CD4-positive, alpha-beta T cell (primary cell): Measurements from ENCODE around the gene RAD51. TPM values are rescaled to one million over a fixed set of nuclear protein-coding genes. Genes with fewer than 3 reads are reported as not detected.

Experiments used
- ATAC-seq: fragments of 200-7000 bp; cut with Tn5 transposase; one replicate; pipeline ENCODE4 v1.10.0; 2022; ENCODE audit warnings: mild to moderate bottlenecking; ENCODE audit not compliant: poor library complexity
- CTCF ChIA-PET: fragments of 350-600 bp; sonication (Branson Sonifier 250); formaldehyde crosslinking; loops from one replicate; lab custom pipeline; 2021; ENCODE audit warnings: antibody characterized with exemption, inconsistent platforms; lab: Charles Lee
- POLR2A ChIA-PET: fragments of 350-600 bp; sonication (Branson Sonifier 250); formaldehyde crosslinking; loops from one replicate; lab custom pipeline; 2021; ENCODE audit warnings: antibody characterized with exemption, inconsistent platforms; lab: Charles Lee
- DNase-seq, 14 experiments: peaks; one replicate each; pipeline ENCODE4 v3.0.0-alpha.2; 2013 to 2020; ENCODE audit warnings: mixed read lengths in 2 of 14
- H3K27ac ChIP-seq, 2 donors: one replicate each; pipeline versions ENCODE4 v1.5.1 to v1.7.0; 2013; ENCODE audit warnings: low read length in 2 of 2, low read depth in 1 of 2, mild to moderate bottlenecking in 1 of 2
- H3K27me3 ChIP-seq, 2 experiments: 1 replicate in 1 of 2; 2 replicates in 1 of 2; pipeline versions ENCODE4 v1.6.1 to v1.7.0; 2013; ENCODE audit warnings: low read length in 2 of 2, control low read depth in 1 of 2, mild to moderate bottlenecking in 1 of 2, moderate library complexity in 1 of 2; ENCODE audit not compliant: insufficient read depth in 2 of 2, control insufficient read depth in 1 of 2
- H3K36me3 ChIP-seq: one replicate; pipeline ENCODE4 v1.6.1; 2013; ENCODE audit warnings: low read length, control low read depth; ENCODE audit not compliant: insufficient read depth
- H3K4me1 ChIP-seq: one replicate; pipeline ENCODE4 v1.6.1; 2013; ENCODE audit warnings: low read length, control low read depth; ENCODE audit not compliant: insufficient read depth
- H3K4me3 ChIP-seq: one replicate; pipeline ENCODE4 v1.5.1; 2013; ENCODE audit warnings: mild to moderate bottlenecking, low read length, moderate library complexity
- H3K9me3 ChIP-seq, 2 experiments: 1 replicate in 1 of 2; 2 replicates in 1 of 2; pipeline versions ENCODE4 v1.6.1 to v1.7.0; 2013; ENCODE audit warnings: low read length in 2 of 2, mild to moderate bottlenecking in 2 of 2, control low read depth in 1 of 2, moderate library complexity in 1 of 2; ENCODE audit not compliant: control insufficient read depth in 1 of 2, insufficient read depth in 1 of 2
- H3K27ac Mint-ChIP-seq: one replicate; pipeline ENCODE4 v1.8.0; 2020; ENCODE audit warnings: mixed read lengths
- H3K27me3 Mint-ChIP-seq: one replicate; pipeline ENCODE4 v1.8.0; 2021; ENCODE audit warnings: mixed read lengths
- H3K36me3 Mint-ChIP-seq: one replicate; pipeline ENCODE4 v1.8.0; 2021; ENCODE audit warnings: low read depth, mixed read lengths
- H3K4me1 Mint-ChIP-seq: one replicate; pipeline ENCODE4 v1.8.0; 2021; ENCODE audit warnings: low read depth, mixed read lengths
- H3K4me3 Mint-ChIP-seq: one replicate; pipeline ENCODE4 v1.8.0; 2020; ENCODE audit warnings: mild to moderate bottlenecking, mixed read lengths
- H3K9me3 Mint-ChIP-seq: one replicate; pipeline ENCODE4 v1.8.0; 2020; ENCODE audit warnings: mixed read lengths
- intact Hi-C, 2 experiments: fragments of 100-400 bp; cut with DNase I in 1 of 2; cut with micrococcal nuclease in 1 of 2; formaldehyde crosslinking; loops; one replicate each; pipeline versions ENCODE4 v1.15.1 to v1.9.0; 2023 to 2025; cut with DNase I, micrococcal nuclease
- total RNA-seq, 174 experiments: library from RNA in 2 of 174; stranded (reverse) in 2 of 174; gene quantifications; one replicate each; pipeline ENCODE4 v1.2.3 and lab custom pipeline; 2021 to 2026
- TF ChIP-seq, protein P1 (sequence below): fragments of 200-600 bp; IDR thresholded peaks from one replicate; pipeline ENCODE4 v1.8.0; 2022; ENCODE audit warnings: antibody characterized with exemption, mild to moderate bottlenecking

The RAD51 gene
- total RNA-seq, 2 experiments from 2014 or later: 0.64 to 1.5 TPM

DNA sequence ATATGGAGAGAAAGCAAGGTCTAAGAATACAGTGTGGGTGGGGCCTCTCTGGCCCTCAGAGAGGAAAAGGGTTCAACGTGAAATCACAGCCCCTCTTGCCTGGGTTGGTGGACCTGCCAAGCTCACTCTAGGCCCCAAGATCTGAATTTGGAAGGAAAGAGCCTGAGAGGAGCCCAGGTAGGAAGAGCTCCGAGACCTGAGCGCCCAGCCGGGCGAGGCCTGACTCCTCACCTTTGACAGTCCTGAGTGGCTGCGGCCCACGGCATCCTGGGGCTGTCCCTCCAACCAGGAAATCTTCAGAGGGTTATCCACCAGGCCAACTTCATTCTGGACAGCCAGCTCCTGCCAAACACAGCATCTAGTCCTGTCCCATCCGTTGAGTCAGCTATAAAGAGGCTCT lies 78.5 kb downstream of the RAD51 start:
- Mint-ChIP-seq H3K36me3 (peaks cover 62% of the 10 kb centered on the region), H3K27ac (no peak overlapping the region), H3K27me3 (no peaks in the 10 kb centered on the region), H3K4me3 (no peak overlapping the region), H3K9me3 (no peaks in the 10 kb centered on the region), H3K4me1 (peaks cover 19% of the 10 kb centered on the region)
- H3K27ac ChIP-seq: no peak overlapping the region
- H3K4me3 ChIP-seq: no peak overlapping the region
- POLR2A ChIA-PET: no interaction called here
- peaks cover 28% of the 10 kb centered on the region for H3K4me1 ChIP-seq
- DNase-seq (no peak), ATAC-seq (no peak)
- intact Hi-C loops: no loop called here
- H3K9me3 ChIP-seq: no peaks in the 10 kb centered on the region
- H3K27me3 ChIP-seq: no peaks in the 10 kb centered on the region
- TF ChIP-seq, protein P1, sequence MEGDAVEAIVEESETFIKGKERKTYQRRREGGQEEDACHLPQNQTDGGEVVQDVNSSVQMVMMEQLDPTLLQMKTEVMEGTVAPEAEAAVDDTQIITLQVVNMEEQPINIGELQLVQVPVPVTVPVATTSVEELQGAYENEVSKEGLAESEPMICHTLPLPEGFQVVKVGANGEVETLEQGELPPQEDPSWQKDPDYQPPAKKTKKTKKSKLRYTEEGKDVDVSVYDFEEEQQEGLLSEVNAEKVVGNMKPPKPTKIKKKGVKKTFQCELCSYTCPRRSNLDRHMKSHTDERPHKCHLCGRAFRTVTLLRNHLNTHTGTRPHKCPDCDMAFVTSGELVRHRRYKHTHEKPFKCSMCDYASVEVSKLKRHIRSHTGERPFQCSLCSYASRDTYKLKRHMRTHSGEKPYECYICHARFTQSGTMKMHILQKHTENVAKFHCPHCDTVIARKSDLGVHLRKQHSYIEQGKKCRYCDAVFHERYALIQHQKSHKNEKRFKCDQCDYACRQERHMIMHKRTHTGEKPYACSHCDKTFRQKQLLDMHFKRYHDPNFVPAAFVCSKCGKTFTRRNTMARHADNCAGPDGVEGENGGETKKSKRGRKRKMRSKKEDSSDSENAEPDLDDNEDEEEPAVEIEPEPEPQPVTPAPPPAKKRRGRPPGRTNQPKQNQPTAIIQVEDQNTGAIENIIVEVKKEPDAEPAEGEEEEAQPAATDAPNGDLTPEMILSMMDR: no peak
- CTCF ChIA-PET: no interaction called here
- H3K36me3 ChIP-seq: peaks cover 60% of the 10 kb centered on the region

DNA sequence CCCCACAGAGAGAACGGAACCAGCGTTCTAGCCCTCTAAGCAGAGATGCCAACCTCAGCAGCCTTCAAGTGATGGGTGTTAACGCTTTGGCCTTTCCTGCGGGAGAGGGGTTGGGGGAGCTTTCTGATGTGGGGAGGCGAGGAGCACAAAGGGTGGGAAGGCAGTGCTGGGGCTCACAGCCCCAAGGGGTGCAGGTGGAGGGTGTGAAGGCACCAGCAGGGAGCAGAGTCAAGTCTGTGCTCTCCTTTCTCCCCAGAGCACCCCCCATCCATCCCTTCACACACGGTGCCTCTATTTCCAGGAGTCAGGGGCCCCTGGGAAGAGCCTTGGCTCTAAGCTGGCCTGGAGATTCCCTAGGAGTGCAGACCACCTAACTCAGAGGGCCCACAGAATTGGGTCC lies 78.9 kb downstream of the RAD51 start:
- Mint-ChIP-seq H3K4me3 (no peak overlapping the region), H3K27ac (no peak overlapping the region), H3K27me3 (no peaks in the 10 kb centered on the region), H3K36me3 (peaks cover 64% of the 10 kb centered on the region), H3K9me3 (no peaks in the 10 kb centered on the region), H3K4me1 (peaks cover 15% of the 10 kb centered on the region)
- ATAC-seq (no peak), DNase-seq (no peak)
- H3K4me3 ChIP-seq: no peak overlapping the region
- peaks cover 64% of the 10 kb centered on the region for H3K36me3 ChIP-seq
- peaks cover 25% of the 10 kb centered on the region for H3K4me1 ChIP-seq
- TF ChIP-seq, protein P1: no peak
- H3K9me3 ChIP-seq: no peaks in the 10 kb centered on the region
- H3K27ac ChIP-seq: no peak overlapping the region
- intact Hi-C loops: no loop called here
- ChIA-PET CTCF (no interaction called here), POLR2A (no interaction called here)
- H3K27me3 ChIP-seq: no peaks in the 10 kb centered on the region

GRCh38 chr15:40775007-40775406 lies 80.0 kb downstream of the RAD51 start:
- peaks cover 14% of the 10 kb centered on the region for H3K4me1 ChIP-seq
- intact Hi-C loops: no loop called here
- no peaks in the 10 kb centered on the region for H3K9me3 ChIP-seq
- Mint-ChIP-seq H3K36me3 (peaks cover 65% of the 10 kb centered on the region), H3K27ac (no peak overlapping the region), H3K27me3 (no peaks in the 10 kb centered on the region), H3K9me3 (no peaks in the 10 kb centered on the region), H3K4me1 (peaks cover 4% of the 10 kb centered on the region), H3K4me3 (no peak overlapping the region)
- TF ChIP-seq, protein P1: no peak
- ChIA-PET CTCF (no interaction called here), POLR2A (no interaction called here)
- H3K27ac ChIP-seq: no peak overlapping the region
- H3K4me3 ChIP-seq: no peak overlapping the region
- peaks cover 73% of the 10 kb centered on the region for H3K36me3 ChIP-seq
- ATAC-seq: no peak
- DNase-seq: no peak
- no peaks in the 10 kb centered on the region for H3K27me3 ChIP-seq
